Fibroblast of villous mesenchyme (primary cell): ENCODE measurements around the gene AASDH. TPM values are rescaled to one million over a fixed set of nuclear protein-coding genes. Genes with fewer than 3 reads are reported as not detected.

Experiments used
- DNase-seq: peaks from one replicate; pipeline ENCODE4 v3.0.0-alpha.2; 2010; ENCODE audit warnings: low read depth
- H3K4me3 ChIP-seq: 2 replicates; pipeline ENCODE4 v1.5.1; 2011; ENCODE audit warnings: low read depth, mild to moderate bottlenecking, low read length
- CTCF ChIP-seq: IDR thresholded peaks from 2 replicates; pipeline ENCODE4 v1.5.1; 2012; ENCODE audit warnings: low read depth, mild to moderate bottlenecking, low read length; ENCODE audit not compliant: insufficient read depth
- total RNA-seq: library from RNA; depleted of rRNA; stranded (reverse); fragments of >200 nt; gene quantifications from 2 replicates; pipeline ENCODE4 v1.2.3, GENCODE V29; 2012

The AASDH gene
- total RNA-seq, 1 donor: 25.5 TPM

GRCh38 chr4:56313132-56313531, 74.2 kb downstream of the AASDH start:
- no peak for TF ChIP-seq CTCF

GRCh38 chr4:56311299-56311975, 75.9 kb downstream of the AASDH start:
- no peak for TF ChIP-seq CTCF
- no peak overlapping the region for H3K4me3 ChIP-seq
- no peak for DNase-seq

More at GRCh38 chr4:56313132-56313531, 74.2 kb downstream of the AASDH start:
- no peak for DNase-seq
- no peak overlapping the region for H3K4me3 ChIP-seq

- no peak overlapping the region for H3K4me3 ChIP-seq
- TF ChIP-seq CTCF: no peak
- DNase-seq: no peak
Observed at GRCh38 chr4:56310401-56311125, 76.7 kb downstream of the AASDH start.

GRCh38 chr4:56308384-56308783, 78.9 kb downstream of the AASDH start:
- TF ChIP-seq CTCF: no peak
- no peak for DNase-seq
- no peak overlapping the region for H3K4me3 ChIP-seq

GRCh38 chr4:56307423-56307822, 79.9 kb downstream of the AASDH start:
- no peak for TF ChIP-seq CTCF
- no peak overlapping the region for H3K4me3 ChIP-seq
- DNase-seq: no peak

- no peak for DNase-seq
- H3K4me3 ChIP-seq: no peak overlapping the region
- TF ChIP-seq CTCF: no peak
Observed at GRCh38 chr4:56305390-56305789, 81.9 kb downstream of the AASDH start.

- no peak for DNase-seq
- no peak for TF ChIP-seq CTCF
Observed at GRCh38 chr4:56303921-56304320, 83.4 kb downstream of the AASDH start.

More at GRCh38 chr4:56303921-56304320, 83.4 kb downstream of the AASDH start:
- H3K4me3 ChIP-seq: no peak overlapping the region
